GM21737 (cell line): ENCODE measurements around the gene TM4SF5.

ENCODE experiments used
- ATAC-seq: cut with Tn5 transposase; IDR thresholded peaks from one replicate; pipeline ENCODE4 v1.9.1; 2021; ENCODE audit warnings: mild to moderate bottlenecking, moderate library complexity; ENCODE audit not compliant: unreplicated experiment

The TM4SF5 gene

GRCh38 chr17:4744999-4745969 is 26.4 kb upstream of the TM4SF5 start:
- no peak for ATAC-seq

- no peak for ATAC-seq
Measured at GRCh38 chr17:4747847-4748246, 23.8 kb upstream of the TM4SF5 start.

- no peak for ATAC-seq
Measured at GRCh38 chr17:4748686-4749085, 23.0 kb upstream of the TM4SF5 start.

- ATAC-seq, result no peak
Measured at GRCh38 chr17:4750606-4751005, 21.1 kb upstream of the TM4SF5 start.

- ATAC-seq, result no peak
Measured at GRCh38 chr17:4751932-4752331, 19.8 kb upstream of the TM4SF5 start.

- ATAC-seq, result no peak
Measured at GRCh38 chr17:4753392-4753791, 18.3 kb upstream of the TM4SF5 start.

GRCh38 chr17:4759776-4760236 is 11.9 kb upstream of the TM4SF5 start:
- no peak for ATAC-seq

GRCh38 chr17:4764595-4764994 is 7.1 kb upstream of the TM4SF5 start:
- ATAC-seq, result no peak

- no peak for ATAC-seq
Measured at GRCh38 chr17:4766201-4766600, 5.5 kb upstream of the TM4SF5 start.

GRCh38 chr17:4766723-4767122 is 5.0 kb upstream of the TM4SF5 start:
- ATAC-seq, result no peak

GRCh38 chr17:4768298-4768697 is 3.4 kb upstream of the TM4SF5 start:
- no peak for ATAC-seq

- ATAC-seq, result no peak
Measured at GRCh38 chr17:4769628-4770027, 2.1 kb upstream of the TM4SF5 start.

- no peak for ATAC-seq
Measured at GRCh38 chr17:4772235-4772613, 538 bp downstream of the TM4SF5 start.

- no peak for ATAC-seq
Measured at GRCh38 chr17:4777969-4778760, 6.5 kb downstream of the TM4SF5 start.

- ATAC-seq, result no peak
Measured at GRCh38 chr17:4780325-4780955, 8.8 kb downstream of the TM4SF5 start.

GRCh38 chr17:4782652-4783051 is 11.0 kb downstream of the TM4SF5 start:
- ATAC-seq, result no peak

GRCh38 chr17:4785311-4786105 is 13.8 kb downstream of the TM4SF5 start:
- ATAC-seq, result no peak

- ATAC-seq, result no peak
Measured at GRCh38 chr17:4786106-4786511, 14.4 kb downstream of the TM4SF5 start, which contains the start of gene VMO1. VMO1 (minus strand) TSS chr17:4786364; CDS start chr17:4786352, 12 bp downstream.

GRCh38 chr17:4786516-4786915 is 14.8 kb downstream of the TM4SF5 start:
- no peak for ATAC-seq

GRCh38 chr17:4788159-4788806 is 16.6 kb downstream of the TM4SF5 start:
- ATAC-seq, result no peak
